IPS DF 6.9 (cell line): Measurements from ENCODE around the gene LETM1.

Source experiments
- DNase-seq: peaks from one replicate; pipeline ENCODE4 v3.0.0-alpha.2; 2013; ENCODE audit warnings: low read depth, low spot score
- H3K27ac ChIP-seq: one replicate; pipeline ENCODE4 v1.5.1; 2013; ENCODE audit warnings: low read length, control low read depth
- H3K27me3 ChIP-seq: 2 replicates; pipeline ENCODE4 v1.6.1; 2013; ENCODE audit warnings: mild to moderate bottlenecking, low read length; ENCODE audit not compliant: control insufficient read depth, insufficient read depth
- H3K36me3 ChIP-seq: 2 replicates; pipeline ENCODE4 v1.6.1; 2013; ENCODE audit warnings: low read length; ENCODE audit not compliant: control insufficient read depth, insufficient read depth
- H3K4me1 ChIP-seq: 2 replicates; pipeline ENCODE4 v1.6.1; 2013; ENCODE audit warnings: low read length; ENCODE audit not compliant: control insufficient read depth, insufficient read depth
- H3K4me3 ChIP-seq: 2 replicates; pipeline ENCODE4 v1.5.1; 2013; ENCODE audit warnings: mild to moderate bottlenecking, low read length
- H3K9me3 ChIP-seq: 2 replicates; pipeline ENCODE4 v1.6.1; 2013; ENCODE audit warnings: low read length, inconsistent platforms; ENCODE audit not compliant: control insufficient read depth, insufficient read depth
- WGBS: extraction: QIAGEN DNeasy Blood & Tissue Kit; methylation state at CpG from one replicate; pipeline ENCODE4 v1.1.7; 2013; ENCODE audit warnings: mixed read lengths, missing lambda C conversion rate; ENCODE audit not compliant: insufficient read length, insufficient coverage; 5-methylcytosine and 5-hydroxymethylcytosine counted together

The LETM1 gene

GRCh38 chr4:1777822-1778641, 77.9 kb downstream of the LETM1 start:
- Histone ChIP-seq H3K27ac (no peak overlapping the region), H3K36me3 (no peaks in the 10 kb centered on the region), H3K4me1 (peaks cover 18% of the 10 kb centered on the region), H3K4me3 (no peak overlapping the region), H3K27me3 (no peaks in the 10 kb centered on the region), H3K9me3 (no peaks in the 10 kb centered on the region)
- WGBS, result no CpG with 5 or more reads among the region's 27 CpGs
- no peak for DNase-seq

GRCh38 chr4:1776521-1777161, 79.3 kb downstream of the LETM1 start:
- Histone ChIP-seq H3K27me3 (no peaks in the 10 kb centered on the region), H3K36me3 (no peaks in the 10 kb centered on the region), H3K27ac (no peak overlapping the region), H3K4me3 (no peak overlapping the region), H3K9me3 (no peaks in the 10 kb centered on the region), H3K4me1 (peaks cover 18% of the 10 kb centered on the region)
- DNase-seq, result no peak
- WGBS, result no CpG with 5 or more reads among the region's 24 CpGs

- WGBS, result no CpG with 5 or more reads among the region's 23 CpGs
- Histone ChIP-seq H3K27ac (no peak overlapping the region), H3K27me3 (no peaks in the 10 kb centered on the region), H3K36me3 (no peaks in the 10 kb centered on the region), H3K4me1 (peaks cover 18% of the 10 kb centered on the region), H3K9me3 (no peaks in the 10 kb centered on the region), H3K4me3 (no peak overlapping the region)
- DNase-seq, result no peak
Measured at GRCh38 chr4:1775731-1776500, 80.0 kb downstream of the LETM1 start.

- Histone ChIP-seq H3K27ac (no peak overlapping the region), H3K4me1 (peaks cover 15% of the 10 kb centered on the region), H3K9me3 (no peaks in the 10 kb centered on the region), H3K27me3 (no peaks in the 10 kb centered on the region), H3K36me3 (no peaks in the 10 kb centered on the region), H3K4me3 (no peak overlapping the region)
- WGBS, result no CpG with 5 or more reads among the region's 10 CpGs
- DNase-seq, result no peak
Measured at GRCh38 chr4:1773754-1774153, 82.2 kb downstream of the LETM1 start.

GRCh38 chr4:1772853-1773538, 83.0 kb downstream of the LETM1 start:
- Histone ChIP-seq H3K27ac (no peak overlapping the region), H3K27me3 (no peaks in the 10 kb centered on the region), H3K4me3 (no peak overlapping the region), H3K9me3 (no peaks in the 10 kb centered on the region), H3K4me1 (peaks cover 15% of the 10 kb centered on the region), H3K36me3 (no peaks in the 10 kb centered on the region)
- no CpG with 5 or more reads among the region's 30 CpGs for WGBS
- DNase-seq, result no peak

- H3K4me3 ChIP-seq, result no peak overlapping the region
- no peaks in the 10 kb centered on the region for H3K9me3 ChIP-seq
- no CpG with 5 or more reads among the region's 28 CpGs for WGBS
- H3K4me1 ChIP-seq, result peaks cover 7% of the 10 kb centered on the region
- no peak overlapping the region for H3K27ac ChIP-seq
- H3K36me3 ChIP-seq, result no peaks in the 10 kb centered on the region
- H3K27me3 ChIP-seq, result no peaks in the 10 kb centered on the region
- no peak for DNase-seq
Measured at GRCh38 chr4:1771555-1772305, 84.2 kb downstream of the LETM1 start.

GRCh38 chr4:1770791-1771231, 85.1 kb downstream of the LETM1 start:
- H3K4me3 ChIP-seq, result no peak overlapping the region

GRCh38 chr4:1770245-1770644, 85.7 kb downstream of the LETM1 start:
- no peak for DNase-seq
- H3K27me3 ChIP-seq, result no peaks in the 10 kb centered on the region
- H3K9me3 ChIP-seq, result no peaks in the 10 kb centered on the region
- no peak overlapping the region for H3K4me3 ChIP-seq
- H3K4me1 ChIP-seq, result peaks cover 17% of the 10 kb centered on the region
- H3K36me3 ChIP-seq, result no peaks in the 10 kb centered on the region
- WGBS, result no CpG with 5 or more reads among the region's 33 CpGs
- no peak overlapping the region for H3K27ac ChIP-seq

More at GRCh38 chr4:1770791-1771231, 85.1 kb downstream of the LETM1 start:
- H3K27ac ChIP-seq, result no peak overlapping the region
- no peaks in the 10 kb centered on the region for H3K9me3 ChIP-seq
- DNase-seq, result no peak
- no CpG with 5 or more reads among the region's 11 CpGs for WGBS
- peaks cover 14% of the 10 kb centered on the region for H3K4me1 ChIP-seq
- no peaks in the 10 kb centered on the region for H3K27me3 ChIP-seq
- no peaks in the 10 kb centered on the region for H3K36me3 ChIP-seq

GRCh38 chr4:1769692-1770091, 86.3 kb downstream of the LETM1 start:
- H3K4me3 ChIP-seq, result no peak overlapping the region
- no peaks in the 10 kb centered on the region for H3K27me3 ChIP-seq
- H3K27ac ChIP-seq, result no peak overlapping the region
- peaks cover 17% of the 10 kb centered on the region for H3K4me1 ChIP-seq
- no peak for DNase-seq
- H3K36me3 ChIP-seq, result no peaks in the 10 kb centered on the region
- H3K9me3 ChIP-seq, result no peaks in the 10 kb centered on the region
- no CpG with 5 or more reads among the region's 6 CpGs for WGBS
